Heart right ventricle (tissue), 16 donors: ENCODE measurements around the gene FAF2. TPM values are rescaled to one million over a fixed set of nuclear protein-coding genes. Genes with fewer than 3 reads are reported as not detected.

ENCODE experiments used
- ATAC-seq, 8 donors: fragments of 200-7000 bp; cut with Tn5 transposase; one replicate each; pipeline ENCODE4 v1.9.1; 2020; ENCODE audit warnings: mild to moderate bottlenecking in 8 of 8, moderate library complexity in 8 of 8, moderate number of reproducible peaks in 1 of 8
- DNase-seq, 2 donors: peaks; one replicate each; pipeline ENCODE4 v3.0.0-alpha.2; 2020
- H3K27ac ChIP-seq, 10 donors: fragments of 200-600 bp; sonication (generic) in 2 of 10; one replicate each; pipeline versions ENCODE4 v1.5.0 to v1.8.0; 2020 to 2022; ENCODE audit warnings: mild to moderate bottlenecking in 3 of 10
- H3K27me3 ChIP-seq, 7 donors: fragments of 200-600 bp; one replicate each; pipeline ENCODE4 v1.8.0; 2021 to 2022; ENCODE audit warnings: mild to moderate bottlenecking in 2 of 7
- H3K36me3 ChIP-seq, 9 donors: fragments of 200-600 bp; sonication (generic) in 1 of 9; one replicate each; pipeline versions ENCODE4 v1.5.0 to v1.8.0; 2020 to 2022; ENCODE audit warnings: mild to moderate bottlenecking in 2 of 9
- H3K4me1 ChIP-seq, 9 donors: fragments of 200-600 bp; sonication (generic) in 1 of 9; one replicate each; pipeline versions ENCODE4 v1.5.0 to v1.8.0; 2020 to 2022; ENCODE audit warnings: mild to moderate bottlenecking in 4 of 9
- H3K4me3 ChIP-seq, 10 donors: fragments of 200-600 bp; sonication (generic) in 2 of 10; one replicate each; pipeline versions ENCODE4 v1.5.0 to v1.8.0; 2020 to 2022; ENCODE audit warnings: mild to moderate bottlenecking in 7 of 10, moderate library complexity in 2 of 10
- H3K9me3 ChIP-seq, 11 donors: fragments of 200-600 bp in 10 of 11; sonication (generic) in 2 of 11; one replicate each; pipeline versions ENCODE4 v1.5.0 to v1.8.0; 2013 to 2022; ENCODE audit warnings: mild to moderate bottlenecking in 2 of 11, control low read depth in 1 of 11, moderate library complexity in 1 of 11
- CTCF ChIP-seq, 9 donors: fragments of 200-600 bp; sonication (generic) in 2 of 9; IDR thresholded peaks; one replicate each; pipeline versions ENCODE4 v1.5.0 to v1.8.0; 2021 to 2022; ENCODE audit warnings: antibody characterized with exemption in 9 of 9, mild to moderate bottlenecking in 5 of 9, moderate library complexity in 1 of 9
- WGBS, 2 donors: extraction: QIAGEN DNeasy Blood & Tissue Kit; methylation state at CpG; one replicate each; pipeline ENCODE4 v1.1.7; 2013; ENCODE audit warnings: inconsistent platforms in 1 of 2; 5-methylcytosine and 5-hydroxymethylcytosine counted together
- intact Hi-C, 10 donors: fragments of 100-400 bp; cut with DNase I; formaldehyde crosslinking; loops; one replicate each; pipeline versions ENCODE4 v1.11.1 to v1.14.2; 2022
- polyA plus RNA-seq, 2 donors: library from polyadenylated mRNA; stranded (reverse); fragments of 200-250 nt; gene quantifications; one replicate each; pipeline ENCODE4 v1.2.3, GENCODE V29; 2013
- total RNA-seq, 10 donors: library from RNA; stranded (reverse); fragmentation: NEBNext Ultra II Directional in 3 of 10; extraction: Animal tissue kit (Norgen Biotek cat#: 25700) in 3 of 10; gene quantifications; one replicate each; pipeline versions ENCODE4 v1.2.1 to v1.2.4, GENCODE V29; 2021 to 2023
- donor health status: Arrhythmogenic right ventricular cardiomyopathy.
- donor health status: ischemic (EF 13 %, LVEDD 7.1; RV severe dilation, severe dysfunction).
- donor health status: healthy with polysubstance abuse.
- donor health status: DM: no; HTN: yes; CAD: no.
- donor health status: DM: no; HTN: no; CAD: no.
- donor health status: ischemic (EF 25% LVEDD 6.9; RV normal size, moderate dysfunction).
- donor health status: ischemic (EF 25% LVEDD 5.7; RV mildly dilated, moderate dysfunction).
- donor health status: healthy.
- donor health status: DM: yes; HTN: yes; CAD: no.
- donor health status: Ischemic cardiomyopathy.
- donor health status: ischemic (EF 35%, LVEDD 5.7; RV mildly dilated, moderate dysfunction).
- donor health status: nonischemic (EF 11% LVEDD 7.7; RV severe dilation, severe dysfunction).
- donor health status: DM: yes; HTN: yes; CAD: no.
- donor health status: PGD.
- donor health status: ischemic (EF 29% LVEDD 5.4; RV normal size, mild dysfunction).
- donor health status: nonischemic (EF 23%, LVEDD 6.1; RV moderate dilation, normal function).

Gene FAF2
- total and polyA plus RNA-seq, 12 donors, result 10.1 to 19.9 (median 14.6) TPM

GRCh38 chr5:176526462-176526861 lies 78.3 kb downstream of the FAF2 start:
- Histone ChIP-seq H3K9me3 (no peaks in the 10 kb centered on the region), H3K36me3 (peaks cover 0 to 53% (median 25%) of the 10 kb centered on the region in 9 donors), H3K4me3 (no peak overlapping the region), H3K4me1 (peaks cover 4 to 28% (median 12%) of the 10 kb centered on the region in 9 donors), H3K27ac (no peak overlapping the region), H3K27me3 (no peaks in the 10 kb centered on the region)
- 95 to 96% methylated on average over 9 of the region's 9 CpGs for WGBS, 2 donors
- DNase-seq (no peak), ATAC-seq (no peak)
- intact Hi-C loops, result no loop called here
- no peak for TF ChIP-seq CTCF (IDR thresholded peaks at IDR 0.05)

- 75 to 82% methylated on average over 34 of the region's 34 CpGs for WGBS, 2 donors
- Histone ChIP-seq H3K9me3 (no peaks in the 10 kb centered on the region), H3K36me3 (peaks cover 0 to 61% (median 25%) of the 10 kb centered on the region in 9 donors), H3K27me3 (no peaks in the 10 kb centered on the region), H3K27ac (no peak overlapping the region), H3K4me3 (no peak overlapping the region), H3K4me1 (peaks cover 7 to 39% (median 21%) of the 10 kb centered on the region in 9 donors)
- no peak for TF ChIP-seq CTCF (IDR thresholded peaks at IDR 0.05)
- no peak for ATAC-seq
- intact Hi-C loops, result no loop called here
- no peak for DNase-seq
These were observed 79.3 kb downstream of the FAF2 start for GRCh38 chr5:176527246-176528222.

- Histone ChIP-seq H3K36me3 (peaks cover 0 to 61% (median 25%) of the 10 kb centered on the region in 9 donors), H3K4me3 (no peak overlapping the region), H3K9me3 (no peaks in the 10 kb centered on the region), H3K4me1 (peaks cover 11 to 46% (median 28%) of the 10 kb centered on the region in 9 donors), H3K27me3 (no peaks in the 10 kb centered on the region), H3K27ac (peak overlapping the region in 2 of 10 donors; percentile 16 to 40)
- ATAC-seq, result peak in 3 of 8 donors; percentile 30 to 34 (median 32)
- intact Hi-C loops, result no loop called here
- peak in 1 of 2 donors; percentile 36 for DNase-seq
- 70 to 75% methylated on average over 11 of the region's 11 CpGs for whole genome bisulfite sequencing, 2 donors
- TF ChIP-seq CTCF (IDR thresholded peaks at IDR 0.05), result no peak
These were observed 80.1 kb downstream of the FAF2 start for GRCh38 chr5:176528301-176528700.

GRCh38 chr5:176528761-176529115 lies 80.6 kb downstream of the FAF2 start:
- peaks cover 0 to 61% (median 25%) of the 10 kb centered on the region in 9 donors for H3K36me3 ChIP-seq
- no peak for TF ChIP-seq CTCF (IDR thresholded peaks at IDR 0.05)
- peak overlapping the region in 2 of 10 donors; percentile 16 to 40 for H3K27ac ChIP-seq
- DNase-seq, result no peak
- H3K4me1 ChIP-seq, result peaks cover 14 to 51% (median 33%) of the 10 kb centered on the region in 9 donors
- intact Hi-C loops, result no loop called here
- H3K27me3 ChIP-seq, result no peaks in the 10 kb centered on the region
- ATAC-seq, result peak in 1 of 8 donors; percentile 14
- no peak overlapping the region for H3K4me3 ChIP-seq
- WGBS, 2 donors, result 69 to 72% methylated on average over 17 of the region's 17 CpGs
- H3K9me3 ChIP-seq, result no peaks in the 10 kb centered on the region
